NCI-H1417 (cell line): ENCODE data around the gene EGFL7.
A peak's percentile ranks its signal among the peaks of the same experiment; 100 is the strongest.

Experiments
- DNase-seq, 3 experiments: peaks; one replicate each; lab custom pipeline; 2025; lab: John Stamatoyannopoulos, UW

Gene EGFL7

GRCh38 chr9:136659861-136660784 lies 2.6 kb upstream of the EGFL7 start:
- DNase-seq: no peak

- no peak for DNase-seq
Observed at GRCh38 chr9:136660971-136661550, 1.7 kb upstream of the EGFL7 start.

- DNase-seq: no peak
Observed at GRCh38 chr9:136661641-136662325, 933 bp upstream of the EGFL7 start.

GRCh38 chr9:136662326-136662655 lies 425 bp upstream of the EGFL7 start:
- DNase-seq: no peak

- no peak for DNase-seq
Observed at GRCh38 chr9:136664000-136664915, 1.5 kb downstream of the EGFL7 start.

- DNase-seq: peak in 2 of 3 experiments; percentile 55 to 57
Observed at GRCh38 chr9:136665111-136665703, 2.5 kb downstream of the EGFL7 start.

- DNase-seq: peak in 2 of 3 experiments; percentile 50 to 52
Observed at GRCh38 chr9:136665704-136666371, 3.1 kb downstream of the EGFL7 start.

GRCh38 chr9:136666372-136667213 lies 3.9 kb downstream of the EGFL7 start:
- peak in 2 of 3 experiments; percentile 44 to 57 for DNase-seq

- DNase-seq: peak in 2 of 3 experiments; percentile 60 to 61
Observed at GRCh38 chr9:136667214-136667939, 4.7 kb downstream of the EGFL7 start.

- DNase-seq: peak in 1 of 3 experiments; percentile 55
Observed at GRCh38 chr9:136667940-136668760, 5.4 kb downstream of the EGFL7 start.

GRCh38 chr9:136668983-136669790 lies 6.5 kb downstream of the EGFL7 start:
- no peak for DNase-seq

GRCh38 chr9:136669791-136670464 lies 7.2 kb downstream of the EGFL7 start:
- DNase-seq: no peak

GRCh38 chr9:136670576-136671253 lies 8.0 kb downstream of the EGFL7 start:
- no peak for DNase-seq

GRCh38 chr9:136671254-136671614 lies 8.5 kb downstream of the EGFL7 start:
- DNase-seq: no peak

GRCh38 chr9:136671646-136672430 lies 9.1 kb downstream of the EGFL7 start:
- DNase-seq: peak in 1 of 3 experiments; percentile 18
